ENCODE measurements around the gene CELSR2.

DNA sequence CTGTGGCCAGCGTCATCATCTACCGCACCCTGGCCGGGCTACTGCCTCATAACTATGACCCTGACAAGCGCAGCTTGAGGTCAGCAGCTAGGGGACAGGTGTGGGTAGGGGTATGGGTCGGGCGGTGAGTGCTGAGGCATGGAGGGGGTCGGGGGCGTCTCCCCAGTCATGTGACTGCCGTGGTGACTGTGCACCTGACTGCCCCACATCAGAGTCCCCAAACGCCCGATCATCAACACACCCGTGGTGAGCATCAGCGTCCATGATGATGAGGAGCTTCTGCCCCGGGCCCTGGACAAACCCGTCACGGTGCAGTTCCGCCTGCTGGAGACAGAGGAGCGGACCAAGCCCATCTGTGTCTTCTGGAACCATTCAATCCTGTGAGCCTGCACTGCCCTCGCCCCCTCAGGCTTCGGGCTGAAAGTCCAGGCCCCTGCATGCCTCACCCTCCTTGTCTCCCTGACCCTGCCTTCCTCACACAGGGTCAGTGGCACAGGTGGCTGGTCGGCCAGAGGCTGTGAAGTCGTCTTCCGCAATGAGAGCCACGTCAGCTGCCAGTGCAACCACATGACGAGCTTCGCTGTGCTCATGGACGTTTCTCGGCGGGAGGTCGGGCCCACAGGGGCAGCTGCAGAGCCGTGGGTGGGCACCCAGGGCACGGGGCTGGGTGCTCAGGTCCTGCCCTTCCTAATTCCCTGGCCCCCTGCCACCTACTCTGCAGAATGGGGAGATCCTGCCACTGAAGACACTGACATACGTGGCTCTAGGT, 20.1 kb downstream of the CELSR2 start:
- TF ChIP-seq POLR2A (IDR thresholded peaks at IDR 0.05), result no peak
- TF ChIP-seq, protein P1, sequence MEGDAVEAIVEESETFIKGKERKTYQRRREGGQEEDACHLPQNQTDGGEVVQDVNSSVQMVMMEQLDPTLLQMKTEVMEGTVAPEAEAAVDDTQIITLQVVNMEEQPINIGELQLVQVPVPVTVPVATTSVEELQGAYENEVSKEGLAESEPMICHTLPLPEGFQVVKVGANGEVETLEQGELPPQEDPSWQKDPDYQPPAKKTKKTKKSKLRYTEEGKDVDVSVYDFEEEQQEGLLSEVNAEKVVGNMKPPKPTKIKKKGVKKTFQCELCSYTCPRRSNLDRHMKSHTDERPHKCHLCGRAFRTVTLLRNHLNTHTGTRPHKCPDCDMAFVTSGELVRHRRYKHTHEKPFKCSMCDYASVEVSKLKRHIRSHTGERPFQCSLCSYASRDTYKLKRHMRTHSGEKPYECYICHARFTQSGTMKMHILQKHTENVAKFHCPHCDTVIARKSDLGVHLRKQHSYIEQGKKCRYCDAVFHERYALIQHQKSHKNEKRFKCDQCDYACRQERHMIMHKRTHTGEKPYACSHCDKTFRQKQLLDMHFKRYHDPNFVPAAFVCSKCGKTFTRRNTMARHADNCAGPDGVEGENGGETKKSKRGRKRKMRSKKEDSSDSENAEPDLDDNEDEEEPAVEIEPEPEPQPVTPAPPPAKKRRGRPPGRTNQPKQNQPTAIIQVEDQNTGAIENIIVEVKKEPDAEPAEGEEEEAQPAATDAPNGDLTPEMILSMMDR (IDR thresholded peaks at IDR 0.05), result no peak
